Measurements from ENCODE around the gene IFNL1. TPM values are rescaled to one million over a fixed set of nuclear protein-coding genes. Genes with fewer than 3 reads are reported as not detected.

IFNL1 gene
- total RNA-seq, 1 donor from 2014 or later = not detected

DNA sequence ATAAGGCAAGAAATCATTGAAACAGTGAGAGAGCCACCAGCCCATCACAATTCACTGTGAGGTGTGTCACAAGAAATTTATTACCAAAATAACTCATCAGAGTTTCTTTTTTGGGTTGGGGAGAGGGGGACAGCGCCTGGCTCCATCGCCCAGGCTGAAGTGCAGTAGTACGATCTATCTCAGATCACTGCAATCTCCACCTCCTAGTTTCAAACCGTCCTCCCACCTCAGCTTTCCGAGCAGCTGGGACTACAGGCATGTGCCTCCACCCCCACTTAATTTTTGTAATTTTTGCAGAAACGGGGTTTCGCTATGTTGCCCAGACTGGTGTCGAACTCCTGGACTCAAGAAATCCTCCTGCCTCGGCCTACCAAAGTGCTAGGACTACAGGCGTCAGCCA, 3.6 kb downstream of the IFNL1 start:
- Mint-ChIP-seq H3K36me3 (ENCODE audit: low read depth) (no peaks in the 10 kb centered on the region), H3K27me3 (ENCODE audit: low read depth) (peaks cover 65% of the 10 kb centered on the region), H3K27ac (ENCODE audit: unreplicated experiment) (no peak overlapping the region), H3K9me3 (no peaks in the 10 kb centered on the region), H3K4me1 (no peaks in the 10 kb centered on the region), H3K4me3 (no peak overlapping the region)
- DNase-seq (ENCODE audit: low read depth, low spot score) = no peak
- TF ChIP-seq, protein P1, sequence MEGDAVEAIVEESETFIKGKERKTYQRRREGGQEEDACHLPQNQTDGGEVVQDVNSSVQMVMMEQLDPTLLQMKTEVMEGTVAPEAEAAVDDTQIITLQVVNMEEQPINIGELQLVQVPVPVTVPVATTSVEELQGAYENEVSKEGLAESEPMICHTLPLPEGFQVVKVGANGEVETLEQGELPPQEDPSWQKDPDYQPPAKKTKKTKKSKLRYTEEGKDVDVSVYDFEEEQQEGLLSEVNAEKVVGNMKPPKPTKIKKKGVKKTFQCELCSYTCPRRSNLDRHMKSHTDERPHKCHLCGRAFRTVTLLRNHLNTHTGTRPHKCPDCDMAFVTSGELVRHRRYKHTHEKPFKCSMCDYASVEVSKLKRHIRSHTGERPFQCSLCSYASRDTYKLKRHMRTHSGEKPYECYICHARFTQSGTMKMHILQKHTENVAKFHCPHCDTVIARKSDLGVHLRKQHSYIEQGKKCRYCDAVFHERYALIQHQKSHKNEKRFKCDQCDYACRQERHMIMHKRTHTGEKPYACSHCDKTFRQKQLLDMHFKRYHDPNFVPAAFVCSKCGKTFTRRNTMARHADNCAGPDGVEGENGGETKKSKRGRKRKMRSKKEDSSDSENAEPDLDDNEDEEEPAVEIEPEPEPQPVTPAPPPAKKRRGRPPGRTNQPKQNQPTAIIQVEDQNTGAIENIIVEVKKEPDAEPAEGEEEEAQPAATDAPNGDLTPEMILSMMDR (conservative IDR thresholded peaks at IDR 0.05) = no peak

DNA sequence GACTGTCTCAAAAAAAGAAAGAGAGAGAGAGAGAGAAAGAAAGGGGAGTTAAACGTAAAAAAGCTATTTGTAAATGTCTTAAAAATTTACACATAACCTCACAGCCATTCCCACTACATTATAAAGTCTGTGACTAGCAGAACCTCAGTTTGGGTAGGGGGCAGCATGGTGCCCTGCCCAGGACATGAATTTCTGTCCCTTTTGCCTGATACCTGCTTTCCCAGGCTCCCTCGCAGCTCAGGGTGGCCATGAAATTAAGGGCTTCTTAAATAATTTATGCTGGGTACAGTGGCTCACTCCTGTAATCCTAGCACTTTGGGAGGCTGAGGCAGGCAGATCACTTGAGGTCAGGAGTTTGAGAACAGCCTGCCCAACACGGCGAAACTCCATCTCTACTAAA, 4.8 kb downstream of the IFNL1 start:
- Mint-ChIP-seq H3K4me3 (no peak overlapping the region), H3K4me1 (no peaks in the 10 kb centered on the region), H3K27me3 (ENCODE audit: low read depth) (peaks cover 72% of the 10 kb centered on the region), H3K9me3 (no peaks in the 10 kb centered on the region), H3K36me3 (ENCODE audit: low read depth) (no peaks in the 10 kb centered on the region), H3K27ac (ENCODE audit: unreplicated experiment) (no peak overlapping the region)
- TF ChIP-seq, protein P1 (conservative IDR thresholded peaks at IDR 0.05) = no peak
- no peak for DNase-seq (ENCODE audit: low read depth, low spot score)

- no peak for DNase-seq (ENCODE audit: low read depth, low spot score)
- TF ChIP-seq, protein P1 (conservative IDR thresholded peaks at IDR 0.05) = no peak
- no peaks in the 10 kb centered on the region for H3K9me3 Mint-ChIP-seq
- no peak overlapping the region for H3K27ac Mint-ChIP-seq (ENCODE audit: unreplicated experiment)
- peaks cover 72% of the 10 kb centered on the region for H3K27me3 Mint-ChIP-seq (ENCODE audit: low read depth)
- H3K4me3 Mint-ChIP-seq = no peak overlapping the region
- no peaks in the 10 kb centered on the region for H3K4me1 Mint-ChIP-seq
- no peaks in the 10 kb centered on the region for H3K36me3 Mint-ChIP-seq (ENCODE audit: low read depth)
Observed at GRCh38 chr19:39301562-39301961, 5.4 kb downstream of the IFNL1 start.

DNA sequence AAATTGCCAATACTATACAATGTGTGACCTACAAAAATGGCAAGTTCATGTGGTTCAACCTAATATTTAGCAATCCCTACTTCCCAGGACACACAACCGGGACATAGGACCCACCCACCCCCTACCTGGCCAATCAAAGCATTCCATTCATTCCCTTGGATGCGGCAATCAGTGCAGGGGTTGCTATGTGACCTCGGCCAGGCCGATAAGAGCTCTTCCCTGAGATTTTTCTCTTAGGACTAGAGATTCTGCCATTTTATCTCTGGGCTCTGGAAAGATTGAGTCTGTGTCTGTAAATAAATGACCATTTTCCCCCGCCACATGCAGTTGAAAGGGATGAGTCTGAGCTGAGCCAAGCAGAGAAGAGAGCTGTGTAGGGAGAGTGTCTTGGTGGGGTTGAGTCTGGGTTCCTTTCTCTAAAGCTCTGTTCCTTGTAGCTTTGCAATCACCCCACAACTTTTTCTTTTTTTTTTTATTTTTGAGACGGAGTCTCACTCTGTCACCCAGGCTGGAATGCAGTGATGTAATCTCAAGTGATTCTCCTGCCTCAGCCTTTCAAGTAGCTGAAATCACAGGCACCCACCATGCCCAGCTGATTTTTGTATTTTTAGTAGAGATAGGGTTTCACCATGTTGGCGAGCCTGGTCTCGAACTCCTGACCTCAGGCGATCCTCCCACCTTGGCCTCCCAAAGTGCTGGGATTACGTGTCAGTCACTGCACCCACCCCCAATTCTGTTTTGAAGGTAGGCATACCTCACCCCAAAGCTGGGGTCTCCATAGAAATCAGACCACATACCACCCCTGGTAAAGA, 7.4 kb downstream of the IFNL1 start:
- DNase-seq (ENCODE audit: low read depth, low spot score) = no peak
- no peaks in the 10 kb centered on the region for H3K9me3 Mint-ChIP-seq
- peaks cover 78% of the 10 kb centered on the region for H3K27me3 Mint-ChIP-seq (ENCODE audit: low read depth)
- no peak overlapping the region for H3K4me3 Mint-ChIP-seq
- H3K4me1 Mint-ChIP-seq = peaks cover 9% of the 10 kb centered on the region
- TF ChIP-seq, protein P1 (conservative IDR thresholded peaks at IDR 0.05) = no peak
- no peaks in the 10 kb centered on the region for H3K36me3 Mint-ChIP-seq (ENCODE audit: low read depth)
- H3K27ac Mint-ChIP-seq (ENCODE audit: unreplicated experiment) = no peak overlapping the region

- DNase-seq (ENCODE audit: low read depth, low spot score) = no peak
- TF ChIP-seq, protein P1 (conservative IDR thresholded peaks at IDR 0.05) = no peak
- Mint-ChIP-seq H3K9me3 (no peaks in the 10 kb centered on the region), H3K27me3 (ENCODE audit: low read depth) (peaks cover 82% of the 10 kb centered on the region), H3K4me3 (no peak overlapping the region), H3K27ac (ENCODE audit: unreplicated experiment) (no peak overlapping the region), H3K36me3 (ENCODE audit: low read depth) (no peaks in the 10 kb centered on the region), H3K4me1 (peaks cover 13% of the 10 kb centered on the region)
Observed at GRCh38 chr19:39304185-39304513, 7.9 kb downstream of the IFNL1 start.
